C4-2B (cell line): ENCODE results near the gene C14orf93.

Experiments
- ZFX ChIP-seq: fragments of 450-650 bp; IDR thresholded peaks from 2 replicates; pipeline ENCODE4 v1.6.1; 2017
- TF ChIP-seq, protein P1 (sequence below): fragments of 450-650 bp; conservative IDR thresholded peaks from 2 replicates; pipeline ENCODE4 v1.5.1; 2017; ENCODE audit warnings: mild to moderate bottlenecking

DNA sequence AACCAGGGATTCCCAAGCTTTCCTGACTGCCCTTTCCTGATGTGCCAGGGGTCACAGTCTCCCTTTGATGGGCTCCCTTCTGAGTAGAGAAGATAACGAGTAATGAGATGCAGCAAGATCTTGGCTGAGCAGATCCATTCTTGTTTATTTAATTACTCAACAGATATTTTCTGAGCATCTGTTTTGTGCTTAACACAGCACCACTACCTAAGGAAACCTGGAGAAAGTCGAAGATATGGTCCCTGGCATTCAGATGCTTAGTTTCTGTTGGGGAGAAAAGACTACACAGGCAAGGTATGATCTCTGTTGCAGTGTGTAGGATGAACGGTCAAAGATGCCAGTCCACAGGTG, 31.5 kb downstream of the C14orf93 start:
- TF ChIP-seq, protein P1, sequence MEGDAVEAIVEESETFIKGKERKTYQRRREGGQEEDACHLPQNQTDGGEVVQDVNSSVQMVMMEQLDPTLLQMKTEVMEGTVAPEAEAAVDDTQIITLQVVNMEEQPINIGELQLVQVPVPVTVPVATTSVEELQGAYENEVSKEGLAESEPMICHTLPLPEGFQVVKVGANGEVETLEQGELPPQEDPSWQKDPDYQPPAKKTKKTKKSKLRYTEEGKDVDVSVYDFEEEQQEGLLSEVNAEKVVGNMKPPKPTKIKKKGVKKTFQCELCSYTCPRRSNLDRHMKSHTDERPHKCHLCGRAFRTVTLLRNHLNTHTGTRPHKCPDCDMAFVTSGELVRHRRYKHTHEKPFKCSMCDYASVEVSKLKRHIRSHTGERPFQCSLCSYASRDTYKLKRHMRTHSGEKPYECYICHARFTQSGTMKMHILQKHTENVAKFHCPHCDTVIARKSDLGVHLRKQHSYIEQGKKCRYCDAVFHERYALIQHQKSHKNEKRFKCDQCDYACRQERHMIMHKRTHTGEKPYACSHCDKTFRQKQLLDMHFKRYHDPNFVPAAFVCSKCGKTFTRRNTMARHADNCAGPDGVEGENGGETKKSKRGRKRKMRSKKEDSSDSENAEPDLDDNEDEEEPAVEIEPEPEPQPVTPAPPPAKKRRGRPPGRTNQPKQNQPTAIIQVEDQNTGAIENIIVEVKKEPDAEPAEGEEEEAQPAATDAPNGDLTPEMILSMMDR = no peak
- no peak for TF ChIP-seq ZFX
